Liver (tissue), 3 donors: ENCODE measurements around the gene GGTLC2.
"Not testable (repeated sequence)": the region's sequence is repeated elsewhere in the genome, so short reads cannot be mapped to it uniquely, and the experiment has no call there.

ENCODE experiments used
- ATF3 ChIP-seq: IDR thresholded peaks from 2 replicates; pipeline ENCODE4 v1.6.1; 2016; ENCODE audit warnings: antibody characterized with exemption
- GABPA ChIP-seq, 2 donors: IDR thresholded peaks in 1 of 2; conservative IDR thresholded peaks in 1 of 2; 2 replicates each; pipeline ENCODE4 v1.6.1; 2016; ENCODE audit warnings: antibody characterized with exemption in 2 of 2, mild to moderate bottlenecking in 1 of 2, moderate library complexity in 1 of 2
- RAD21 ChIP-seq, 2 donors: IDR thresholded peaks; 2 replicates each; pipeline ENCODE4 v1.6.1; 2016; ENCODE audit warnings: antibody characterized with exemption in 2 of 2, mild to moderate bottlenecking in 2 of 2
- TF ChIP-seq, protein P1 (sequence below): fragments of 150-350 bp; IDR thresholded peaks from 2 replicates; pipeline ENCODE4 v1.5.1; 2017; ENCODE audit warnings: improper control_type of control experiment, low read depth, low read length; ENCODE audit not compliant: missing input control
- TF ChIP-seq, protein P2 (sequence below): IDR thresholded peaks from 2 replicates; pipeline ENCODE4 v1.6.1; 2016; ENCODE audit warnings: antibody characterized with exemption
- donor health status: healthy.
- donor health status: healthy.

DNA sequence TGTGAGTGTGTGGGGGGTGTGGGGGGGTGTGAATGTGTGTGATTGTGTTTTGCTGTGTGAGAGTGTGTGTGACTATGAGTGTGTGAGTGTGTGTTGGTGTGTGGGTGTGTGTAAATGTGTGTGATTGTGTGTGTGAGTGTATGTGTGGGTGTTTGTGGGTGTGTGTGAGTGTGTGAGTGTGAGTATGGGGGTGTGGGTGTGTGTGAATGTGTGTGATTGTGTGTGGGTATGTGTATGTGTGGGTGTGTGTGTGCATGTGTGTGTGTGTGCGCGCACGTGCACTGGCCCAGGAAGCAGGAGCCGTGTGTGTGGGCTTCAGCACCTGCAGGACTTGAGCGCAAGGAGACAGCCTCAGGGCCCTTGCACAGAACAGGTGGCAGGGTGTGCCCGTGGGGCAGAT, 8.2 kb downstream of the GGTLC2 start:
- TF ChIP-seq, protein P1, sequence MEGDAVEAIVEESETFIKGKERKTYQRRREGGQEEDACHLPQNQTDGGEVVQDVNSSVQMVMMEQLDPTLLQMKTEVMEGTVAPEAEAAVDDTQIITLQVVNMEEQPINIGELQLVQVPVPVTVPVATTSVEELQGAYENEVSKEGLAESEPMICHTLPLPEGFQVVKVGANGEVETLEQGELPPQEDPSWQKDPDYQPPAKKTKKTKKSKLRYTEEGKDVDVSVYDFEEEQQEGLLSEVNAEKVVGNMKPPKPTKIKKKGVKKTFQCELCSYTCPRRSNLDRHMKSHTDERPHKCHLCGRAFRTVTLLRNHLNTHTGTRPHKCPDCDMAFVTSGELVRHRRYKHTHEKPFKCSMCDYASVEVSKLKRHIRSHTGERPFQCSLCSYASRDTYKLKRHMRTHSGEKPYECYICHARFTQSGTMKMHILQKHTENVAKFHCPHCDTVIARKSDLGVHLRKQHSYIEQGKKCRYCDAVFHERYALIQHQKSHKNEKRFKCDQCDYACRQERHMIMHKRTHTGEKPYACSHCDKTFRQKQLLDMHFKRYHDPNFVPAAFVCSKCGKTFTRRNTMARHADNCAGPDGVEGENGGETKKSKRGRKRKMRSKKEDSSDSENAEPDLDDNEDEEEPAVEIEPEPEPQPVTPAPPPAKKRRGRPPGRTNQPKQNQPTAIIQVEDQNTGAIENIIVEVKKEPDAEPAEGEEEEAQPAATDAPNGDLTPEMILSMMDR: not testable (repeated sequence)
- not testable (repeated sequence) for TF ChIP-seq ATF3; GABPA (IDR thresholded peaks at IDR 0.05 in 1 of 2, conservative IDR thresholded peaks at IDR 0.05 in 1 of 2); RAD21 (IDR thresholded peaks at IDR 0.05)
- TF ChIP-seq, protein P2, sequence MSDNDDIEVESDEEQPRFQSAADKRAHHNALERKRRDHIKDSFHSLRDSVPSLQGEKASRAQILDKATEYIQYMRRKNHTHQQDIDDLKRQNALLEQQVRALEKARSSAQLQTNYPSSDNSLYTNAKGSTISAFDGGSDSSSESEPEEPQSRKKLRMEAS: not testable (repeated sequence)
